Tibial artery (tissue), 4 donors: ENCODE results near the gene PRR9.
"Not testable (repeated sequence)": the region's sequence is repeated elsewhere in the genome, so short reads cannot be mapped to it uniquely, and the experiment has no call there.

Experiments
- DNase-seq, 2 donors: peaks; one replicate each; pipeline ENCODE4 v3.0.0-alpha.2; 2019
- H3K27ac ChIP-seq, 2 donors: fragments of 200-600 bp; sonication (generic) in 1 of 2; 1 replicate in 1 of 2; 2 replicates in 1 of 2; pipeline ENCODE4 v1.5.1; 2018 to 2019; ENCODE audit warnings: mild to moderate bottlenecking in 1 of 2
- H3K27me3 ChIP-seq, 2 donors: fragments of 200-600 bp; sonication (generic) in 1 of 2; one replicate each; pipeline versions ENCODE4 v1.5.1 to v1.6.0; 2016 to 2019
- H3K36me3 ChIP-seq, 3 donors: fragments of 200-600 bp; sonication (generic) in 2 of 3; one replicate each; pipeline ENCODE4 v1.5.1; 2016 to 2019; ENCODE audit warnings: mild to moderate bottlenecking in 2 of 3
- H3K4me1 ChIP-seq, 4 donors: fragments of 200-600 bp; sonication (generic) in 2 of 4; 1 replicate in 3 of 4; 2 replicates in 1 of 4; pipeline ENCODE4 v1.5.1; 2016 to 2019
- H3K4me3 ChIP-seq, 2 donors: fragments of 200-600 bp; sonication (generic) in 1 of 2; 1 replicate in 1 of 2; 2 replicates in 1 of 2; pipeline ENCODE4 v1.5.1; 2018 to 2019; ENCODE audit warnings: mild to moderate bottlenecking in 2 of 2
- H3K9me3 ChIP-seq, 3 donors: fragments of 200-600 bp; sonication (generic) in 1 of 3; one replicate each; pipeline ENCODE4 v1.5.1; 2016 to 2019
- intact Hi-C: fragments of 100-400 bp; cut with DNase I; formaldehyde crosslinking; loops from one replicate; pipeline ENCODE4 v1.15.0; 2023; ENCODE audit warnings: low total_unique reads
- TF ChIP-seq, protein P1 (sequence below), 2 experiments: fragments of 200-600 bp in 1 of 2; fragments of 450-650 bp in 1 of 2; IDR thresholded peaks; one replicate each; pipeline ENCODE4 v1.5.1; 2017 to 2019; ENCODE audit warnings: antibody characterized with exemption in 2 of 2, mild to moderate bottlenecking in 1 of 2, moderate library complexity in 1 of 2

Gene PRR9, protein sequence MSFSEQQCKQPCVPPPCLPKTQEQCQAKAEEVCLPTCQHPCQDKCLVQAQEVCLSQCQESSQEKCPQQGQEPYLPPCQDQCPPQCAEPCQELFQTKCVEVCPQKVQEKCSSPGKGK

DNA sequence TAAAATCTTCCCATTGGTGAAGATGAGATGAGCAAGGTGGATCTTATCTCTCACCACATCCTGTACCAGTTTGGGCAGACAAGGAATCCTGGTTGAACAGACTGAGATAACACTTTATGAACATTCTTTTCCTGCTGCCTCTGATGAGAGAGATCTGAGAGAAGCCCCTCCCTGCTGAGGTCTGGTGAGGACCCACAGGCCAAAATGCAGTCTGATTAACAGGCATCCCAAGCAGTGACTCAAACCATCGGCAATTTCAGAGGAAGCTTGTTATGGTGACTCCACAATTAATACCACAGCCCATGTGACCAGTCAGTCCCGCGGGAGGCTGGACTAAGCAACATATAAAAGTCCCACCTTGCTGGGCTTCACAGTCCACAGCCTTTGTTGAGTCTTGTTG lies at the start of gene PRR9:
PRR9 (plus strand) TSS at position 373 of the 400 bp plus-strand sequence. CDS start 561 bp downstream, outside the sequence.
- intact Hi-C loops, result loop anchor here (2.0 kb wide), 1 partner anchor 60 kb away; no protein-coding TSS in a partner anchor
- H3K27me3 ChIP-seq, result peaks cover 0 to 3% of the 10 kb centered on the region in 2 donors
- H3K36me3 ChIP-seq, result no peaks in the 10 kb centered on the region
- no peak within 1 kb of the TSS for H3K4me3 ChIP-seq
- TF ChIP-seq, protein P1, sequence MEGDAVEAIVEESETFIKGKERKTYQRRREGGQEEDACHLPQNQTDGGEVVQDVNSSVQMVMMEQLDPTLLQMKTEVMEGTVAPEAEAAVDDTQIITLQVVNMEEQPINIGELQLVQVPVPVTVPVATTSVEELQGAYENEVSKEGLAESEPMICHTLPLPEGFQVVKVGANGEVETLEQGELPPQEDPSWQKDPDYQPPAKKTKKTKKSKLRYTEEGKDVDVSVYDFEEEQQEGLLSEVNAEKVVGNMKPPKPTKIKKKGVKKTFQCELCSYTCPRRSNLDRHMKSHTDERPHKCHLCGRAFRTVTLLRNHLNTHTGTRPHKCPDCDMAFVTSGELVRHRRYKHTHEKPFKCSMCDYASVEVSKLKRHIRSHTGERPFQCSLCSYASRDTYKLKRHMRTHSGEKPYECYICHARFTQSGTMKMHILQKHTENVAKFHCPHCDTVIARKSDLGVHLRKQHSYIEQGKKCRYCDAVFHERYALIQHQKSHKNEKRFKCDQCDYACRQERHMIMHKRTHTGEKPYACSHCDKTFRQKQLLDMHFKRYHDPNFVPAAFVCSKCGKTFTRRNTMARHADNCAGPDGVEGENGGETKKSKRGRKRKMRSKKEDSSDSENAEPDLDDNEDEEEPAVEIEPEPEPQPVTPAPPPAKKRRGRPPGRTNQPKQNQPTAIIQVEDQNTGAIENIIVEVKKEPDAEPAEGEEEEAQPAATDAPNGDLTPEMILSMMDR (IDR thresholded peaks at IDR 0.05), result no peak
- no peaks in the 10 kb centered on the region for H3K9me3 ChIP-seq
- DNase-seq, result no peak
- H3K27ac ChIP-seq, result no peak within 1 kb of the TSS
- no peaks in the 10 kb centered on the region for H3K4me1 ChIP-seq

DNA sequence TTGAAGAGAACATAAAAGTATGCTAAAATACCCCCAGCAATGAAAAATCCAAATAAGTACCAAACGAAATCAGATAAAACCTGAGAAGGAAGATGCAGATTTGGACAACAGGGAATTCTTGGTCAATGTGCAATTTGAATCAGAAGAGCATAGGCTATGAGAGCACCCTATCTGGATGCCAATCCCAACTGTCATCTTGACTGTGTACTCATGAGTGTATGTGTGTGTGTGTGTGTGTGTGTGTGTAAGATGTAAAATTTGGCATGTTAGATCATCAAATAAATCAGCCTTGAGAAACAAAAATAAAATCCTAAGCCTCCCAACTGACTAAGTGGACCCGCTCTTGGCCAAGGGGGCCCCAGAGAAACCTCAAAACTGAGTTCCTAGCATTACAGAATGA lies 48.7 kb upstream of the PRR9 start:
- intact Hi-C loops, result no loop called here
- DNase-seq, result no peak
- TF ChIP-seq, protein P1 (IDR thresholded peaks at IDR 0.05), result no peak
- no peak overlapping the region for H3K27ac ChIP-seq
- no peak overlapping the region for H3K4me3 ChIP-seq
- no peaks in the 10 kb centered on the region for H3K4me1 ChIP-seq
- H3K9me3 ChIP-seq, result no peaks in the 10 kb centered on the region
- no peaks in the 10 kb centered on the region for H3K27me3 ChIP-seq
- no peaks in the 10 kb centered on the region for H3K36me3 ChIP-seq

DNA sequence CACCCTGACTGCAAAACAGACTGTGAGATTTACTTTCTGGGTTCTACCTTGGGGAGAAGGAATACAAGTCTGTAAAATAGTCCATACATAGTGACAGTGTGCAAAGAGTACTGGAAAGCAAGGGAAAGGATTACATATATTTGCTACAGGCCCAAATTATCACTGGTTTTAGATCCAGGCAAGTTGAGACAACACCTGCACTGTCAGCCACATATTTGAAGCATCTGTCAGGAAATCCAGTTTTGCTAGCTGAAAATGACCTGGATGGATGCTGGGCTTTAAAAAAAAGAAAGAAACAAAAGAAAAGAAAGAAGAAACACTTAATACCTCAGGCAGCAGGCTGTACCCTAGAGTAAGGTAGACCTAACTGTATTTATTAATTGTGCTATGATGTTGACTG lies 42.8 kb upstream of the PRR9 start:
- Histone ChIP-seq H3K4me1 (no peaks in the 10 kb centered on the region), H3K9me3 (no peaks in the 10 kb centered on the region), H3K36me3 (no peaks in the 10 kb centered on the region), H3K4me3 (no peak overlapping the region), H3K27me3 (no peaks in the 10 kb centered on the region), H3K27ac (no peak overlapping the region)
- intact Hi-C loops, result no loop called here
- TF ChIP-seq, protein P1 (IDR thresholded peaks at IDR 0.05), result no peak
- DNase-seq, result no peak

DNA sequence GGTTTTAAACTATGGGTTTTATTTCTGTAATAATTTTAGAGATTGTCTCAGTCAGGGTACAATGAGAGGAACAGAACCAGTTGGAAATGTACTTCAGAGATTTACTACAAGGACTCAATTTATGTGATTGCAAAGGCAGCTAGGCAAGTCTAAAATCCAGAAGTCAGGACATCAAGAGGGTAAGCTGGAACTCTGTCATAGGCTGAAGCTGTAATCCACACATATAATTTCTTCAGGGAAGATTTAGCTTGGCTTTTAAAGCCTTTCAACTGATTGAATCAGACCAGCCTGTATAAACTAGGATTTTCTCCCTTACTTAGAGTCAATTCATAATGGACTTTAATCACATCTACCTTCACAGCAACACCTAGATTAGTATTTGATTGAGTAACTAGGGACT lies 38.5 kb upstream of the PRR9 start:
- TF ChIP-seq, protein P1 (IDR thresholded peaks at IDR 0.05), result no peak
- intact Hi-C loops, result no loop called here
- Histone ChIP-seq H3K4me3 (no peak overlapping the region), H3K36me3 (no peaks in the 10 kb centered on the region), H3K4me1 (no peaks in the 10 kb centered on the region), H3K27ac (no peak overlapping the region), H3K9me3 (peaks cover 0 to 4% (median 3%) of the 10 kb centered on the region in 3 donors), H3K27me3 (no peaks in the 10 kb centered on the region)
- no peak for DNase-seq

DNA sequence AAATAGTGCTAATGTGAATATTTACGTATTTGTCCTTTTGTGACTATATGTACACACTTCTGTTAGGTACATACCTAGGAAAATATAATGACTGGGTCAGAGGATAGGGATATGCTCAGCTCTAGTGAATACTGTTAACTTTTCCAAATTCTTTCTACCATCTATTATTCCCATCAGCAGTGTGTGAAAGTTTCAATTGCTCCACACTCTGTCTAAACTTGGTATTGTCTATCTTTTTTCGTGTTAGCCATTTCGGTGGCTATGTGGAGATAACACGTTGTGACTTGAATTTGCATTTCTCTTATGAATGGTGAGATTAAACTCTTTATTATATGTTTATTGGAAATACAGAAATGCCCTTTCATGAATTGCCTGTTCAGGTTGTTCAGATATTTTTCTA lies 36.8 kb upstream of the PRR9 start:
- no peak for DNase-seq
- Histone ChIP-seq H3K27ac (no peak overlapping the region), H3K27me3 (no peaks in the 10 kb centered on the region), H3K9me3 (peaks cover 0 to 9% (median 3%) of the 10 kb centered on the region in 3 donors), H3K4me1 (no peaks in the 10 kb centered on the region), H3K4me3 (no peak overlapping the region), H3K36me3 (no peaks in the 10 kb centered on the region)
- intact Hi-C loops, result no loop called here
- TF ChIP-seq, protein P1 (IDR thresholded peaks at IDR 0.05), result no peak

DNA sequence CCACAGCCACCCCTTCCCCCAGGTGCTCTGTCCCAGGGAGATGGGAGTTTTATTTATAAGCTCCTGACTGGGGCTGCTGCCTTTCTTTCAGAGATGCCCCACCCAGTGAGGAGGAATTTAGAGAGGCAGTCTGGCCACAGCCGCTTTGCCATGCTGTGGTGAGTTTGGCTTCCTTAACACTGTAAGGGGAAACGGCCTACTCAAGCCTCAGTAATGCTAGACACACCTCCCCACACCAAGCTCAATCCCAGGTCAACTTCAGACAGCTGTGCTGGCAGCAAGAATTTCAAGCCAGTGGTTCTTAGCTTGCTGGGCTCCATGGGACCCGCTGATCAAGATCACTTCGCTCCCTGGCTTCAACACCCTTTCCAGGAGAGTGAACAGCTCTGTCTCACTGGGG lies 29.1 kb upstream of the PRR9 start:
- not testable (repeated sequence) for H3K36me3 ChIP-seq, H3K4me3 ChIP-seq

More for the DNA sequence above, 29.1 kb upstream of the PRR9 start:
- H3K4me1 ChIP-seq, H3K27me3 ChIP-seq, intact Hi-C loops, DNase-seq, H3K9me3 ChIP-seq, H3K27ac ChIP-seq: not testable (repeated sequence)
